Measurements from ENCODE around the gene ACBD7.

ACBD7 gene

GRCh38 chr10:15084502-15084922 is 4.1 kb downstream of the ACBD7 start:
- peak; percentile 68 for DNase-seq

DNA sequence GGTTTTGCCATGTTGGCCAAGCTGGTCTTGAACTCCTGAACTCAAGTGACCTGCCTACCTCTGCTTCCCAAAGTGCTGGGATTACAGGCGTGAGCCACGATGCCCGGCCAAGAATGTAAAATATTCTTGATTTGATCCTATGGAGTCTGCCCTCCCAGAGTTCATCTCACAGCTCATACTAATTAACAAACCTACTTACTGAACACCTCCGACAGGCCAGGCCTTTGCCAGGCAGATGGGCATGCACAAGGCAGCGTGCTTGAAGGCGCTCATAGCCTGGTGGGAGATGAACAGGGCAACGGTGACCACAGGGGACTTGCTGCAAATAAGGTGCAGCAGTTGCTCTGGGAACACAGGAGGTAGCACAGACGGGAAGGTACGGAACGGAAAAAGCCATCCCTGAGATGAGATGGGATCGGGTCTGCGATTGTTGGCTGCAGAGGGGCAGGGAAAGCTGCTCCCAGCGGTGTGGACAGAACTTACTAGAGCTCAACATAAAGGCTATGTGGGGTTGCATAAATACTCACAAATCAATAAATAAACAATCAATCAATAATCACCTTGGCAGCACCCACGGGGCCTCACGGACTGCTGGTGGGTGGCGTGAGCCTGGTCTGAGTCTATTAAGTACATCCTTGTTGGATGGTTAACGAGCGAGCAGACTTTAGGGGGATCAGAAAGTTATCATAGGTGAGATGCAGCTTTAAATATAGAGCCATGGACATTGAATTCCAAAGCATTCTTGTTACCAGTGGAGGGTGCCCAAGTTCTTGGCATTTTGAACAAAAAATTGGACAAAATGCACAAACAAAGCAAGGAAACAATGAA is 4.7 kb downstream of the ACBD7 start:
- DNase-seq, result no peak

- no peak for DNase-seq
Measured at GRCh38 chr10:15075421-15075820, 13.2 kb downstream of the ACBD7 start.

- no peak for DNase-seq
Measured at GRCh38 chr10:15072358-15072757, 16.2 kb downstream of the ACBD7 start.

GRCh38 chr10:15069230-15069629 is 19.3 kb downstream of the ACBD7 start:
- no peak for DNase-seq

- no peak for DNase-seq
Measured at GRCh38 chr10:15068802-15069201, 19.8 kb downstream of the ACBD7 start.

GRCh38 chr10:15067154-15067553 is 21.4 kb downstream of the ACBD7 start:
- no peak for DNase-seq

- no peak for DNase-seq
Measured at GRCh38 chr10:15060638-15061037, 27.9 kb downstream of the ACBD7 start.

DNA sequence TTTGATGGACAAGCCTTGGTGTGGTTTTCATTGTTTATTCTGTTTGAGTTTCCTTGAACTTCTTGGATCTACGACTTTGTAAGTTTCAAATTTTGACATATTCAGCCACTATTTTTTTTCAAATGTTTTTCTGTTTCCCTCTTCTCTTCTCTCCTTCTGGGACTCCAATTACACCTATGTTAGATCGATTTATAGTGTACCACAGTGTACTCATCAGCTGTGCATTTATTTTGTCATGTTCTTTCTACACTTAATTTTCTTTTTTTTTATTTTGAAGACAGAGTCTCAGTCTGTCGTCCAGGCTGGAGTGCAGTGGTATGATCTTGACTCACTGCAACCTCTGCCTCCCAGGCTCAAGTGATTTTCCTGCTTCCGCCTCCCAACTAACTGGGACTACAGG is 28.7 kb downstream of the ACBD7 start:
- no peak for DNase-seq

DNA sequence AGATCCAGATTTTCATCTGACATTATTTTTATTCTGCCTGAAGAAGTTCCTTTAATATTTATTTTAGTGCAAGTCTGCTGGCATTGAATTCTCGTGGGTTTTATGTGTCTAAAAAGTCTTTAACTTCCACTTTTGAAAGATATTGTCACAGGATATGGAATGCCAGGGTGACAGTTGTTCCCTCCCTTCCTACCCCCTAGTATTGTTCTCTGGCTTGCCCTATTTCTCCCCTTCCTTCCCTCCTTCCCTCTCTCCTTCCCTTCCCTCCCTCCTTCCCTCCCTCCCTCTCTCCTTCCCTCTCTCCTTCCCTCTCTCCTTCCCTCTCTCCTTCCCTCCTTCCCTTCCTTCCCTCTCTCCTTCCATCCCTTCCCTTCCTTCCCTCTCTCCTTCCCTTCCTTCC is 29.9 kb downstream of the ACBD7 start:
- DNase-seq, result no peak

DNA sequence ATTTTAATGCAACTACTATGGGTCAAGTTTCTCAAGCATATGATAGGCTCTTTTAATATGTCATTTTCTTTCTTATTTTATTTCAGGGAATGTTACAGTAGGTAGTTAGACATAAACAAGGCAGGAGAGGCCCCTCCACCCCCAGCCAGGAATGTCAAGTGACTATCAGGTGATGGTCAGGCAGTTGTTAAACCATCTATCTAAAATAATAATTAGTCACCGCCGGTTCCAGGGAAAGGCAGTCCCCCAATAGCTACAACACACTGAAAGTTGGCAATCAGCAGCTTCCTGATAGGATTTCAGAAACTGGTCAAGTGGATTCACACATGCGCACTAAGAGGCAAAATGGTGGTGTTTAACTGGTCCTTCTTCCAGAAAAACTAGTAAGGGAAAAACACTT is 35.5 kb downstream of the ACBD7 start:
- DNase-seq, result no peak

DNA sequence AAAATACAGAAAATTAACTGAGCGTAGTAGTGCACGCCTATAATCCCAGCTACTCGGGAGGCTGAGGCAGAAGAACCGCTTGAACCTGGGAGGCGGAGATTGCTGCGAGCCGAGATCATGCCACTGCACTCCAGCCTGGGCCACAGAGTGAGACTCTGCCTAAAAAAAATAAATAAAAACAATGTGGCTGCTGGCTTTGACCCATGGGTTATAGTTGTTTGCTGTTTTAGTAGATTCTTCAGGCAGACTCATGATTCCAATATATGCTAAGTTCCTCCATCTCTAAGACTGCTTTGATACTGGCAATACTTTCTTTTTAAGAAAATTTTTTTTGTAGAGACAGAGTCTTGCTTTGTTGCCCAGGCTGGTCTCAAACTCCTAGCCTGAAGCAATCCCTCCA is 36.5 kb downstream of the ACBD7 start:
- DNase-seq, result no peak

DNA sequence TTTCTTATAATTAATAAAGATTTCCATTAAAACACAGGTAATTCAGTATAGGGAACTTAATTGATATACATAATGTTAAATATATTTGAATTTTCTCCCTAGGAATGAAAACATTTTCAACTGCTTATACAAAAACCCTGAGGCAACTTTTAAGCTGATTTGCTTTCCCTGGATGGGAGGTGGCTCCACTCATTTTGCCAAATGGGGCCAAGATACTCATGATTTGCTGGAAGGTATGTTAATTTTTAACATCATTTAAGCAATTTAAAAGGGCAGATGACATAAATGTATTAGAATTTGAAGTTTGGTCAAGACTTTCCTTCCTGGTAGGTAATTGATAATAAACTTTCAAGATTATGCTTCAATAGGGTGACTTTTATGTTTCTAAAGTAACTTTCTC is 39.0 kb downstream of the ACBD7 start:
- no peak for DNase-seq

DNA sequence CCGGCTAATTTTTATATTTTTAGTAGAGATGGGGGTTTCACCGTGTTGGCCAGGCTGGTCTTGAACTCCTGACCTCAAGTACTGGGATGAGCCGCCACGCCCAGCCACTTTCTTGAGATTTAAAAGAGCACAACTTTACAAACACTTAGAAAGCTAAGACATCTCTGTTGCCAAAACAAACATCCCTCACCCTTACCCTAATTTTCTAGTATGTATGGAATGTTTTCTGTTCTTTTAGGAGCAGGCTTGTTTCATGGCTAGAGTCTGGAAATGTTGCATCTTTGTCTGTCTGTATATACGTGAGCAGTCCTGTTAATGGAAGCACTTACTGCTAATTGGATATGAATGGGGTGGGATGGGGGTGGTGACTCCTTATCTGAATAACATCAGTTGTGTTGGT is 42.0 kb downstream of the ACBD7 start:
- no peak for DNase-seq

DNA sequence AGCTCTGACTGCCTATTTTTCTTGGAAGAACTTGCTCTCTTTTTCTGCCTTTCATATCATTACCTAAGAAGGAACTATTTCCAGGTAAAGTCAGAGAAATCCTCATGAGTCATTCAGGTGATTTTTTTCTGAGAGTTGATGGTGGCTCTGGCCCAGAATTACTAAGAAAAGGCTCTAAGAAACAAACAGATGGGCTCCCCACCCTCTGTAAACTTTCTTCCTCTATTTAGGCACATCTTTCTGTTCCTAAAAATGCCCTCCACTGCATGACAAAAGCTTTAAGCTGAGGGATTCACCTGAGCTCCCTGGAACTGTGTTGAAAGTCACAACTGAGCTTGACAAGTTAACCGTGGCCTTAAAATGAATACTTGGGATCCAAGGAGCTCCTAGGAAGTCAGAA is 43.2 kb downstream of the ACBD7 start:
- no peak for DNase-seq

GRCh38 chr10:15043674-15044073 is 44.9 kb downstream of the ACBD7 start, which contains the start of gene OLAH:
Gene OLAH (plus strand): TSS chr10:15043943. CDS start chr10:15047289, 3,346 bp downstream.
- DNase-seq, result no peak

DNA sequence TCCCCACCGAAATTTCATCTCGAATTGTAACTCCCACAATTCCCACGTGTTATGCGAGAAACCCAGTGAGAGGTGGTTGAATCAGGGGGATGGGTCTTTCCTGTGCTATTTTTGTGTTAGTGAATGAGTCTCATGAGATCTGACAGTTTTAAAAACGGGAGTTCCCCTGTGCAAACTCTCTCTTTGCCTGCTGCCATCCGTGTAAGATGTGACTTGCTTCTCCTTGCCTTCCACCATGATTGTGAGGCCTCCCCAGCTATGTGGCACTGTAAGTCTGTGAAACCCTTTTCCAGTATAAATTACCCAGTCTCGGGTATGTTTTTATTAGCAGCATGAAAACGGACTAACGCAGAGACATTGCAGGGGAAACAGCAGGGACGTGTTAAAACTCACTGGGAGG is 50.2 kb downstream of the ACBD7 start:
- no peak for DNase-seq

DNA sequence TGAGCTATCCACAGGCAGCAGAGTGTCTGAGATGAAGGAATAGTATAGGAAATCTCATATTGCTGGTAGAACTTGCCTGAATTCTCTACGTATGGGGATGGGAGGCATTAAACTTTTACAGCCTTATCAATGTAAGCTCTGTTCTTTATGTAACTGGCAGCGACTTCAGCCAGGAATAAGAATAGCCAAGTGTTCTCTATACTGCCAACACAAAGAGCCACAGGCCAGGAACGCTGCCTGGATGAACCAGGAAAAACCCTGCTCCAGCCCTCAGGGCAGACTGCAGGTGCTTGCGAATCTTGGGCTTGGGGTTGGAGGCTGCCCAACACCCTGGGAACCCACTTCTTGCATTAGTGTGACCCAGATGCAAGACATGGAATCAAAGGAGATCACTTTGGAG is 50.9 kb downstream of the ACBD7 start:
- no peak for DNase-seq

DNA sequence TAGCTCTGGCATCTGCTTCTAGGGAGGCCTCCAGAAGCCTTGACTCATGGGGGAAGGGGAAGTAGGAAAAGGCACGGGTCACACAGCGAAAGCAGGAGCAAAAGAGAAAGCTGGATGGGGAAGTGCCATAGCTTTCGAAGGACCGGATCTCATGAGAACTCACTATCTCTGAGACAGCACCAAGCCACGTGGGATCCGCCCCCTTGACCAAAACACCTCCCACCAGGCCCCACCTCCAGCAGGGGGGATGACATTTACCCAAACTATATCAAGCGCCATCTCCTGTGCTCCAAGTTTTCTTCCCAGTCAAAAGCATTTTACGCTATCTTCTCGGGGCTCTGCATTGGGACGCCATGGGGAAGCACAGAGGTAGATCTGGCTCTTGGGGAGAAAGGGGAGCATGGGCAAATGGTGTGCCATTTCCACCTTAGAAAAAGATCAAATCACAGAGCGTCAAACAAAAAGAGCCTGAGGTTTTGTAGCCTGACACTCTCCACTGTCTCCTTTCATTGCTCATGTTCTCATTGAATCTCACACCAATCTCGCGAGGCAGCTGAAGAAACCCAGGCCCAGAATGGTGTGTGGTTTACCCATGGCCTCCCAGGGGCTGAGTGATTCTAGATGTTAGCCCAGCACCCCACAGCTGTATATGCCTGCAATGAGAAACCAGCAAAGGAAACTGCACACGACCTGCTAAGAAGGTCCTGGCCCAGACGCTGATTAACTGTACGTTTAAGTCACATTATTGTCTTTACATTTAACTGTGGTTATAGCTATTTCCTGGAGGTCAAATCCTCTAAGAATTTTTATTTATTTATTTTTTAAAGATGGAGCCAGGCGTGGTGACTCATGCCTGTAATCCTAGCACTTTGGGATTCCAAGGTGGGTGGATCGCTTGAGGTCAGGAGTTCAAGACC is 52.9 kb downstream of the ACBD7 start:
- no peak for DNase-seq

DNA sequence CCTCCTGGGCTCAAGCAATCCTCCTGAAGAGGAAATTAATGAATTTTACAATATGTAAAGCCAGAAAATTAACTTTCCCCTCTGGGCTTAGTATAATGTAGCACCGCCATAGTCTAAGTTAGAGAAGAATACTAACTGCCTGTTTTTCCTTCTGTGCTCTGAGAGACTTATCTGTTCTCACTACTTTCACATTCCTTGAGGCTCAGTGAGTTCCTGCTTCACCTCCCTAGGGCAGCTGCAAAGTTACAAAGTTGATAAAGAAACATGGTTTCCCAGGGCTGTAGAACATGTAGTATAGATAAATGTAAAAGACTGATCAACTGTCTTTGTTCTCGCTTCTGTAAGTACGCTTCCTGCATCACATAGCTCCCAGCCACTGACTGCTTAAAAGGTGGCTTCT is 60.8 kb downstream of the ACBD7 start:
- no peak for DNase-seq
